HG02798 (cell line): ENCODE results near the gene CAVIN2.

Experiments used
- ATAC-seq: cut with Tn5 transposase; IDR thresholded peaks from one replicate; pipeline ENCODE4 v1.9.1; 2021; ENCODE audit warnings: mild to moderate bottlenecking; ENCODE audit not compliant: unreplicated experiment, poor library complexity

Gene CAVIN2

DNA sequence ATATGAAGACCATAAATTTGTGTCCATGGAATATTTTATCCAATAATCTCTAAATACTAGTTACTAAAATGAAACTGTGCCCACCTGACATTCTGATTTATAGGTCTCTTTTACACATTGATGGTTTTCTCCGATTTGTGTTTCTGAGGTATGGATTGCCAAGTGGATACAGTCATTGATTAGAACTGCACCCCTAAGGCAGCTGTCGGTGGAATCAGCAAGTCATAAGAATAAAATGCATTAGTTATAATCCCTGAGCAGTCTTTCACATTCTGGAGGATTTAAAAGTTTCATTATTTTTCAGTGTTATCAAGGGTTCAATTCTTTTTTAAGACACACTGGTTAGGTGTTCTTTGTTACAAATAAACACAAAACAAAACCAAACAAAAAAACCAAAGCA, 6.0 kb downstream of the CAVIN2 start:
- no peak for ATAC-seq

DNA sequence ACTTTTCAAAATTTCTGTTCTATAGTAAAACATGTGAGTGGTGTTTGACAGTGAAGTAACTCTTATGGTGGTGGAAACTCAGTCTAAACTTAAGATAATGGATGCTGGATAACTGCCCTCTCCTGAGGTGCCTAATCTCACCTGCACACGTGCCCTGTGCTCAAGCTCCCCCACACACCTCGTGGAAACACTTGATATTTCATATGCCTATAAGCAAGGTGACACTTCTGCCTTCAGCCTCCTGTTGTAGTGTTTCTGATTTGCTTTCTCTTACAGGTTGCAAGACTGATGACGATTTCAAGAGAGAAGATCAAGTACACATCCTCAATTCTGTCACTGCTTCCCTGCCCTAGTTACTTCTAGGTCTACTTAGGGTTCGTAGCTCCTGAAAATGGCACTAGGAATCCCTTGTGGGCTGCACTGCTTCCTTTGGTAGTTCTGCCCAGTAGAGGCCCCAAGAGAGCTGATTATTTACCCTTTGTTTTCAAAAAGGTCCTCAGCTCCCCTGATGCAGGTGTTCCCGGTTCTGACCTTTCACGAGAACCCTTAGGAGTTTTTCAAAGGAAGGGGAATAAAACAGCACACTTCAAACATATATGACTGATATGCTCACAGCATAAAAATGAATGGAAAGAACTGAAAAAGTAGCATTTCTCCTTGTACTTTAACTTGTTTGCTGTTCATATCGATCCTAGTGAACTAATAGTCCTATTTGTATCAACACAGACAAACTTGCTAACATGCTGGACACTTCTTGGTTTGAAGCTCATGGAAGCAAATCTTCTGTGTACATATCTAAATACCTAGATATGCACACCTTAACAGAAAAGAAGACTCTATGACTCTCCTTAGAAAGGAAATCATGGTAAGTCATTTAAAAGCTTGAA, 6.7 kb downstream of the CAVIN2 start:
- ATAC-seq = no peak

GRCh38 chr2:191838526-191838925, 8.4 kb downstream of the CAVIN2 start:
- no peak for ATAC-seq

DNA sequence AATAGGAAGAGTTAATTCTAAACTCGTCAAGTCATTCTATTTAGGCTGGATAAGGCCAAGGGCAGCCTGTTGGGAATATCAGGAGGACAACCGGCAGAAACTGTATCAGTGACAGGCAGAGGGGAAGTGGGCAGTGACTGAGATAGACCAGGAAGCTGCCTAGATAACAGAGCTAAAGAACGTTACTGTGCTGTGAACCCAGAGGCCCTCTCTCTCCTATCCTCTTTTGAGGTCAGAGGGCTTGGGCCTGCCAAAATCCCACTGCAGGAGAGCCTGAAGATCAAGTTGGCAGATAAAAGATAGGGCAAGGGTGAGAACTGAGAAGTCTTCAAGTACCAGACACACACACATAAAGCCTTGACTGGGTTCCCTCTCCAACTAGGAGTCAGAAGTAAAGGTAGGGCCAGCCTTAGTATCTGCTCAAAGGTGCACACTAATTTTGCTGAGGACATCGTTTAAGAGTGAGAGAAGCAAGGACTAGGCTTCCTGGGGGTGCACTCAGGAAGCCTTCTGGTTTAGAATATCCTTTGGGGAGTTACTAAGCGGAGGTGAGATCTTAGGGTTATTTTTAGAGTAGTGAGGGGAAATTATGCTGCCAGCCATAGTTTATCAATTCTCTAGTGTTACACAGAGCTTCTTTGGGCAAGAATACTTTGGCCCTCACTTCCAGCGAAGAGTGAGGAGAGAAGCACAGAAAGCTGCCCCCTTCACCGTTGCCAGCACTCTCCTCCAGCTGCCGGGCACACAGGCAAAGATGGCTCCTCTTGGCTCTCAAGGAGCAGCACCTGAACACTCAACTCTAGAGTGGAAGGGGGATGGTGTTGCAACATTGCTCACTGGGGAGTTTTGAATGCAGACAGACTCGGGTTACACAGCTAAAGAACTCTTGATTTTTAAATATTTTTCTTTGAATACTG, 9.8 kb downstream of the CAVIN2 start:
- peak; percentile 46 for ATAC-seq

DNA sequence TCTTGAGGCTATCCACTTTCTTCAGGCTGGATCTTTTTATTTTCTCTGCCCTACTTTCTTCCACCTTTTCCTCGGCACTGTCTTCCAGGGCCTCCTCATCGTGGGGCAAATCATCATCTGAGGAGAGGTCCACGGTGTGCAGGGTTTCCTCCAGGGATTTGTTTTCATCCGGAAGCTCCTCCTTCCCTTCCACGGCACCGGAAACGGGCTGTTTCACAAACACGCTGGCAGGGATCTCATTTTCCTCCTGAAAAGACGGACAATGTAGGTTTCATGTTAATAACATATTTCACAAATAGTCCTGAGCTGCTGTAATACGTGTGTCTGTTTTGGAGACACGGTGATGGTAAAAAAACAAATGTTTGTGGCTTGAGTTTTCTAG, 10.4 kb downstream of the CAVIN2 start:
- ATAC-seq = no peak

DNA sequence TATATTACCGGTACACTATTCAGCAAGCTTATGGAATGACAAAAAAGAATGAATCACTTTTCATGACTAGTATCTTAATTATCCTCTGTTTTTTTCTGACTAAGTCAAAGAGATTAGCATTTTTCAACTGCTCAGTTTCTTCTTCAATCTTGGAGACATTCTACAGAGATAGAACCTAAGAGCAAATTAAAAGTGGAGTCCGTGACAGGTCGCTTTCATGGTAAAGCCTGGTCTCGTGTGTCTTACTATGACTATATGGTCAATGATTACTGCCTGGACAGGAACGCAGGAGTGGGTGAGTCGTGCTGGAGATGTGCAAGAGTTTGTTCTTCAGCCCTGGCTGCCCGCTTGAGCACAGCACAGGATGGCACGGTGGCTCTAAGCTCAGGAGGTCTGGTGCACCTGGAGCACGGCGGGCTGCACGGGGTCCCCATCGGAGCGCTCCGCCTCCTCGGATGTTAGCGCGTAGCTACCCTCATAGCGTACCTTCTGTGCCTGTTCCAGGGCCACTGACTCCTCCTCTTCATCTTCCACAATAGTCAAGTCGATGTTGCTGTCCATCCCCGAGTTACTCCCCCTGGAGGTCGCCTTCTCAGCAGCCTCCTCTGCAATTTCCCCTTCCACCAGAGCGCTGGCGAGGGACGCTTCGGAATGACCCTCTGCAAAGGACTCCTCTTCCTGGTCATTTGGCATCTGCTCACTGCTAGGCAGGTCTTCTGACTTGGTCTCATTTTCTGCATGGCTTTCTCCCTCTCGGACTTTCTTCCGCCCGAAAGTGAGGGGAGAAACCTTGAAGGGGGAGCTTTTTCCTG, 11.1 kb downstream of the CAVIN2 start:
- no peak for ATAC-seq

GRCh38 chr2:191835100-191835499, 11.8 kb downstream of the CAVIN2 start:
- no peak for ATAC-seq

DNA sequence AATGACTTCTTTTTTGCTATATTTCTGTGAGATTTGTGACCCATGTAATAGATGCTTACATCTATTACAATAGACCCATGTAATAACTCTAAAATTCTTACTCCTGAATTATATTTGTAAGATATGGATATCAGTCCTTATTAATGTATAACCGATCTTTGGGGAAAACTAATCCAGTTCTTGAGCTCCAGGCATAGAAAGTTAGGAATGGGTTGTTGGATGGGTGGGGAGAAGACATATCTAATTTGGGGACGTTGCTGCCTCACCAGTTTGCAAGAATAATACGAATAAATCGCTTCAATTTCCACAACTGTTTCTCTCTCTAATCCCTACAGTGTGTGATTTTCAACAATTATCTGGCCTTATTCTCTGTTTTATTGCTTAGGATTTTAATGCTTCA, 13.5 kb downstream of the CAVIN2 start:
- no peak for ATAC-seq

DNA sequence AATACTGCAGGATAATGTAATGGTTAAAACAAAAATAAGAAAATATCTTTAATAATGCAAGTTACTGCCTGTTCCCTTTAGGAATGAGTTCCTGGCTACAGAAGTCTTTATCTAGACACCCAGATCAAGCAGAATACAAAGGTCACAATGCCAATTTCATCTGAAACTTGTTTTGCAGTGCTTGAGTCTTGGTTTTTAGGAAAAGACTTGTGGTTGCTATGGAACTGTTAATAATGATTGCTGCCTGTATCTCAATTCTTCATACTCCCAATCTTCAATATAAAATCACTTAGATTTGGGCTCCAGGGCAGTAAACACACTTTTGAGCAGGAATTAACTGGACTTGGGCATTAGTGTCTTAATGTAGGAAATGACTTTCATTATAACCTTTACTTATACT, 14.2 kb downstream of the CAVIN2 start:
- ATAC-seq = no peak

GRCh38 chr2:191831410-191831994, 15.4 kb downstream of the CAVIN2 start:
- no peak for ATAC-seq

DNA sequence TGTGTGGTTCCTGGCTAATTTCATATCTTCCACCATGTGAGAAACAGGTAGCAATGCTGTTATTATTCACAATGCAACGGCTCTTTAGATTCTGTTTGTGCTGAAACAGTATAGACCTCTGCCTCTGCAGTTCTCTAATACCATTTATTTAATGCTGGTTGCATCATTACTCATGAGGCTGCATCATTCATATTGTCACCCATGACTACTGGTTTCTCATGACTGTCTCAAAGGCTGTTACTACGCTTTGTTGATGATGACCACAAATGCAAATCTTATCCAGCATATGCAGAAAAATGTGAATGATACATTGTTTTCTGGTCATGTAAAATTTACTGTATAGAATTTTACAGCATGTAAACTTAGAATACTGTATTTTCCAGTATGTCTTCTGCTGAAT, 22.5 kb downstream of the CAVIN2 start:
- no peak for ATAC-seq

GRCh38 chr2:191821078-191821477, 25.8 kb downstream of the CAVIN2 start:
- no peak for ATAC-seq

GRCh38 chr2:191818725-191819350, 28.1 kb downstream of the CAVIN2 start:
- ATAC-seq = no peak

DNA sequence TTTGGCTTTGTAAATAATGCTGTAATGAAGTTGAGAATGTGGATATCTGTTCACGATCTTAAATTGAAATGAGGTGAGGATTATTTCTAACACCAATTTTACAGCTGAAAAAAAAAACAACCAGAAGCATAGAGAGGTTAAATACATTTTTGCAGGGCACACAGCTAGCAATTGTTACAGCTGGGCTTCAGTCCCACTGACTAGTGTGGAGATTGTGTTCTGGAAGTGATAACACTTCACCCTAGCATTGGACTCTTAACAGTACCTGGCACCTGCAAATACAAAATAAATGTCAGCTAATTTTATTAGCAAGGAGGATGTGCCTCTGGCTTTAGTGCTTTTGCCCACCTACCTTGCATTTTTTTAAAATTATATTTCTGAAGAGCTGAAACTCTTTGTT, 28.8 kb downstream of the CAVIN2 start:
- ATAC-seq = no peak

DNA sequence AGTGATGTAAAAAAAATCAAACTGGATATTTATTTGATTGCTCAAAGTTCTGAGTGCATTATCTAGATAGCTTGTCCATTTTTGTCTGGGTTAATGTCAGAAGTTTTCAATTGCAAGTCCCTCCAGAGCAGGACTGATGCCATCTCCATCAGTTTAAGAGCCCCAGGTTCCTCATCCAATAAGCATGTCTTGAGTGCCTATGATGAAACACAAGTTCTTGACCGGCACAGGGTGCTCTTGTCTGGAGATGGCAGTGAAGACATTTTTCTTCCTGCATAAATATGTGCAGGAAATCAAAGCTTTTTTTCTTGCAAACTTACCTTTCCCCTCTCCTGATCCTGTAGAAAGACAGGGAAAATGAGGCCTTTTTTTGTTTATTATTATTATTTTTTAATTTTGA, 31.9 kb downstream of the CAVIN2 start:
- ATAC-seq = no peak

- ATAC-seq = no peak
These were observed 32.9 kb downstream of the CAVIN2 start for GRCh38 chr2:191813943-191814342.

DNA sequence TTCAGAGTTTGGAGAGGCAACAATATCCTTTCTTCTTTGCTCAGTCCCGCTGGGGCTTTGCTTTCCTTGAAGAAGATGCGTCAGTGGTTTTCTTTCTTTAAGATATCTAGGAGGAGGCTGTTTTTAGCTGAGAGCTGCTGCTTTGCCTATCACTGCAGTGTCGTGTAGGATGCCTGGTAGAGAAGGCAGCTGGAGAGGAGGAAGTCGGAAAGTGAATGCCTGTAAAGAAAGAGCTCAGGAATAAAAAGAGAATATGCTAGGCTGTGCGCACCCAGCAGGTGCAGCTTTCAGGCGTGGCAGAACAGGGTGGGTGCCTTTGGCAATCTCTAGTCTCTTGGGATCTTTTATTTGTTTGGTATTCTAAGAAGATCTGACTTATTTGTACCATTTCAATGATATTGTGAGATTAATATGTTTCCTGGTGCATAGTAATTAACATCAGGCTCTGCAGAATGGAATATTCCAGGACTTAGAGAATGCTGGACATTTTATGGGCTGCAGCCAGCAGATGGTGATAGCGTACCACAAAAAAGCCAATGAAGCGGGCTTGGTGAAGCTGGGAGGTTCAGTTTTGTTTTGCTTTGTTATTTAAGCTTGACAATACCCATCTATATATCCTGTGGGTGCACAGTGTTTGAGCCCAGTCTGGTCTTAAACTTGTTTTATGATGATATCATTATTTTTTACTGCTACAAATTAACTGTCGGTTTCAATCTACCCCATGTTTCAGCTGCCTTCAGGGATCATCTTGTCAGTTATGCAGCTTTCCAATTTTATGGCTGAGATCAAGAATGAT, 34.9 kb downstream of the CAVIN2 start:
- ATAC-seq = peak; percentile 86

DNA sequence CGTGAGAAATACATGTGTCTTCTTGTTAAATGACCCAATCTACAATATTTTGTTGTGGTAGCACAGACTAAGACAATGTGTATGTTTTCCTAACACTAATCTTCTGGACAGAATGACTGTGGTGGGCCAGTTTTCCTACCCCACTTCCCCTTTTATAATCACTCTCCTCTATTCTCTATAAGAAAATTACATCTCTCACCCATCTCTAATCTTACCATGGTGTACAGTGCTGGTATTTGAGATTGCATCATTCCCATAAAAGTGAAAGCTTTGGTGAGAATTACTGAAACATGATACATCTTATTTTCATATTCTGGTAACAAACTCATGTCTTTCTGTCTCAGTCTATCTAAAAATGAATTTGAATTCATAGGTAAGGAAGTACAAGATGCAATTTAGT, 40.5 kb downstream of the CAVIN2 start:
- no peak for ATAC-seq

- no peak for ATAC-seq
These were observed 42.1 kb downstream of the CAVIN2 start for GRCh38 chr2:191804766-191805165.
